Effector memory CD8-positive, alpha-beta T cell (primary cell): ENCODE measurements around the gene TMEM161A.
"Not testable (repeated sequence)": the region's sequence is repeated elsewhere in the genome, so short reads cannot be mapped to it uniquely, and the experiment has no call there.

Source experiments
- ATAC-seq: fragments of 150-1000 bp; cut with Tn5 transposase; replicated peaks from 2 replicates; pipeline ENCODE4 v1.10.0; 2021; ENCODE audit warnings: mild to moderate bottlenecking, moderate library complexity
- DNase-seq, 3 experiments: peaks; one replicate each; pipeline ENCODE4 v3.0.0; 2021
- H3K27ac Mint-ChIP-seq, 2 donors: one replicate each; pipeline ENCODE4 v1.8.0; 2022; ENCODE audit warnings: mild to moderate bottlenecking in 2 of 2, mixed read lengths in 2 of 2, moderate library complexity in 2 of 2
- H3K27me3 Mint-ChIP-seq, 2 donors: one replicate each; pipeline ENCODE4 v1.8.0; 2022; ENCODE audit warnings: mixed read lengths in 2 of 2
- H3K36me3 Mint-ChIP-seq: one replicate; pipeline ENCODE4 v1.8.0; 2022; ENCODE audit warnings: mild to moderate bottlenecking, moderate library complexity, mixed read lengths; ENCODE audit not compliant: insufficient read depth
- H3K4me1 Mint-ChIP-seq, 2 donors: one replicate each; pipeline ENCODE4 v1.8.0; 2022; ENCODE audit warnings: low read depth in 2 of 2, mixed read lengths in 2 of 2
- H3K4me3 Mint-ChIP-seq, 2 donors: one replicate each; pipeline ENCODE4 v1.8.0; 2022; ENCODE audit warnings: mild to moderate bottlenecking in 2 of 2, mixed read lengths in 2 of 2, moderate library complexity in 2 of 2
- H3K9me3 Mint-ChIP-seq, 2 donors: one replicate each; pipeline ENCODE4 v1.8.0; 2022; ENCODE audit warnings: mixed read lengths in 2 of 2

The TMEM161A gene

GRCh38 chr19:19147344-19147743 is 9.1 kb upstream of the TMEM161A start:
- Mint-ChIP-seq H3K27ac (no peak overlapping the region), H3K36me3 (peaks cover 13% of the 10 kb centered on the region), H3K27me3 (no peaks in the 10 kb centered on the region), H3K4me1 (peaks cover 0 to 1% of the 10 kb centered on the region in 2 donors), H3K4me3 (no peak overlapping the region), H3K9me3 (no peaks in the 10 kb centered on the region)
- DNase-seq (no peak), ATAC-seq (no peak)

DNA sequence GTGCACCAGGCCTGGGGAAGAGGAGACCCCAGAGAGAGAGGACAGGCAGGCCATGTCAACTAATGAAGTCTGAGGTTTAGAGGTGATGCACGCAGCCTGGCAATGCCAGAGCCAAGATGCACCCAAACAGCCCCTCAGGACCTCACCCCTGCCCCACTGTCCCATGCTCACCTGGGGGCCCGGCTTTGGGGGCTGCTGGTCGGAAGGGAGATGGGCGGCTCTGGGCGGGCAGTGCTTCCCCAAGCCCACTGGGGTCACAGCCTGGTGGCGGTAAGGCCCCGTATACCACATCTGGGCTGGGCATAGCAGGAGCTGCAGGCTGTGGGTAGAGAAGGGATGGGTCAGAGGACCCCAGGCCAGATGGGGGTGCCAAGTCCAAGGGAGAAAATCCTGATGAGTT is 8.6 kb upstream of the TMEM161A start:
- DNase-seq (no peak), ATAC-seq (no peak)
- H3K4me1 Mint-ChIP-seq, result peaks cover 0 to 1% of the 10 kb centered on the region in 2 donors

GRCh38 chr19:19145684-19146608 is 7.7 kb upstream of the TMEM161A start:
- H3K9me3 Mint-ChIP-seq, result no peaks in the 10 kb centered on the region
- DNase-seq (peak; percentile 87 to 93 (median 90)), ATAC-seq (peak; percentile 98)
- H3K27me3 Mint-ChIP-seq, result no peaks in the 10 kb centered on the region
- H3K4me3 Mint-ChIP-seq, result no peak overlapping the region
- H3K27ac Mint-ChIP-seq, result no peak overlapping the region
- peaks cover 0 to 1% of the 10 kb centered on the region in 2 donors for H3K4me1 Mint-ChIP-seq
- peaks cover 10% of the 10 kb centered on the region for H3K36me3 Mint-ChIP-seq

More for the DNA sequence above, 8.6 kb upstream of the TMEM161A start:
- H3K27ac Mint-ChIP-seq, result no peak overlapping the region
- no peak overlapping the region for H3K4me3 Mint-ChIP-seq
- H3K9me3 Mint-ChIP-seq, result no peaks in the 10 kb centered on the region
- no peaks in the 10 kb centered on the region for H3K27me3 Mint-ChIP-seq
- H3K36me3 Mint-ChIP-seq, result peaks cover 10% of the 10 kb centered on the region

GRCh38 chr19:19145281-19145680 is 7.0 kb upstream of the TMEM161A start:
- no peak for ATAC-seq
- peaks cover 0 to 1% of the 10 kb centered on the region in 2 donors for H3K4me1 Mint-ChIP-seq
- no peaks in the 10 kb centered on the region for H3K9me3 Mint-ChIP-seq
- no peak overlapping the region for H3K27ac Mint-ChIP-seq
- no peak overlapping the region for H3K4me3 Mint-ChIP-seq
- H3K36me3 Mint-ChIP-seq, result peaks cover 10% of the 10 kb centered on the region
- no peaks in the 10 kb centered on the region for H3K27me3 Mint-ChIP-seq
- no peak for DNase-seq

GRCh38 chr19:19142347-19142746 is 4.1 kb upstream of the TMEM161A start:
- H3K4me3 Mint-ChIP-seq, result no peak overlapping the region
- H3K9me3 Mint-ChIP-seq, result no peaks in the 10 kb centered on the region
- H3K36me3 Mint-ChIP-seq, result peaks cover 18% of the 10 kb centered on the region
- no peak overlapping the region for H3K27ac Mint-ChIP-seq
- ATAC-seq (no peak), DNase-seq (no peak)
- no peaks in the 10 kb centered on the region for H3K27me3 Mint-ChIP-seq
- peaks cover 15 to 17% of the 10 kb centered on the region in 2 donors for H3K4me1 Mint-ChIP-seq

- Mint-ChIP-seq H3K4me1 (peaks cover 22% of the 10 kb centered on the region in 2 donors), H3K27ac (no peak overlapping the region), H3K36me3 (peaks cover 12% of the 10 kb centered on the region), H3K27me3 (no peaks in the 10 kb centered on the region), H3K4me3 (no peak overlapping the region), H3K9me3 (no peaks in the 10 kb centered on the region)
- DNase-seq (no peak), ATAC-seq (no peak)
Observed at GRCh38 chr19:19140476-19140875, 2.2 kb upstream of the TMEM161A start.

GRCh38 chr19:19139876-19140229 is 1.6 kb upstream of the TMEM161A start:
- no peaks in the 10 kb centered on the region for H3K9me3 Mint-ChIP-seq
- ATAC-seq, result no peak
- peak overlapping the region in 1 of 2 donors; percentile 22 for H3K4me3 Mint-ChIP-seq
- peaks cover 12% of the 10 kb centered on the region for H3K36me3 Mint-ChIP-seq
- DNase-seq, result no peak
- no peaks in the 10 kb centered on the region for H3K27me3 Mint-ChIP-seq
- H3K4me1 Mint-ChIP-seq, result peaks cover 22 to 24% of the 10 kb centered on the region in 2 donors
- H3K27ac Mint-ChIP-seq, result no peak overlapping the region

DNA sequence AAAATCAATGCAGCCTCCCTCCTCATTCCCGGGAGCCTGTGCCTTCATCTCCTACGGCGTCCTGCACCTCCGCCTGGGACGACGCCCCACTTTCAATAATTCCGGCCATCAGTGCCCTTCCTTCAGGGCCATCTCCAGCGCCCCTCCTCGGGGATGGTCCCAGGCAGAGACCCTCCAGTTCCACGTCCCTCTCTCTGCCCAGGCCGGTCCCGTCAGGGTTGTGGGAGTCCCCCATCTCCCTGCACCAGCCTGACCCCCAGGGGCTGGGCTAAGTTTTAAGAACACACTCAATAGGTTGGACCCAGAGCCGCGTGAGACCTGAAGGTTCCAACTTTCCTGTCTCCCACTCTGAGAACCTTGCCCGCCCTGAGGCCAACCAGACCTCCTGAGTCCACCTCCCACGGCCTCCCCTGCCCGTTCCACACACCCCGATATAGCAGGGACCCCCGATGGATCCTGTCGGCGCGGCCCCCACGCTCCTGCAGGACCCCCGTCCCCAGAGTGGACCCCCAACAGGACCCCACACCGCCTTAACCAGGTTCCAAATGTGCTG is 646 bp downstream of the TMEM161A start:
- ATAC-seq, result no peak
- peak overlapping the region; percentile 96 to 97 for H3K4me3 Mint-ChIP-seq
- no peaks in the 10 kb centered on the region for H3K27me3 Mint-ChIP-seq
- H3K27ac Mint-ChIP-seq, result peak overlapping the region; percentile 95 to 97
- H3K4me1 Mint-ChIP-seq, result peaks cover 22 to 24% of the 10 kb centered on the region in 2 donors
- H3K9me3 Mint-ChIP-seq, result no peaks in the 10 kb centered on the region
- no peak for DNase-seq
- peaks cover 12% of the 10 kb centered on the region for H3K36me3 Mint-ChIP-seq

DNA sequence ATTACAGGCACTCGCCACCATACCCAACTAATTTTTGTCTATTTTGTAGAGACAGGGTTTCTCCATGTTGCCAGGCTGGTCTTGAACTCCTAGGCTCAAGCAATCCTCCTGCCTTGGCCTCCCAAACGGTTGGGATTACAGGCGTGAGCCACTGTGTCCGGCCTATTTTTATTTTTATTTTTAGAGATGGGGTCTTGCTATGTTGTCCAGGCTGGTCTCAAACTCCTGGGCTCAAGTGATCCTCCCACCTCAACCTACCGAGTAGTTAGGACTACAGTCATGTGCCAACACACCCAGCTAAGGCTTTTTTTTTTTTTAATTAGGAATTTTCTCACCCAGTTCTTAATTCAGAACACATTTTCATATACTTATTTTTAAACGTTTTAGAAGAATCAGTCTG is 2.6 kb downstream of the TMEM161A start:
- H3K4me3 Mint-ChIP-seq, H3K9me3 Mint-ChIP-seq, ATAC-seq, H3K27ac Mint-ChIP-seq, H3K27me3 Mint-ChIP-seq, DNase-seq: not testable (repeated sequence)
- Mint-ChIP-seq H3K4me1 (peaks cover 22 to 24% of the 10 kb centered on the region in 2 donors), H3K36me3 (peaks cover 12% of the 10 kb centered on the region)

DNA sequence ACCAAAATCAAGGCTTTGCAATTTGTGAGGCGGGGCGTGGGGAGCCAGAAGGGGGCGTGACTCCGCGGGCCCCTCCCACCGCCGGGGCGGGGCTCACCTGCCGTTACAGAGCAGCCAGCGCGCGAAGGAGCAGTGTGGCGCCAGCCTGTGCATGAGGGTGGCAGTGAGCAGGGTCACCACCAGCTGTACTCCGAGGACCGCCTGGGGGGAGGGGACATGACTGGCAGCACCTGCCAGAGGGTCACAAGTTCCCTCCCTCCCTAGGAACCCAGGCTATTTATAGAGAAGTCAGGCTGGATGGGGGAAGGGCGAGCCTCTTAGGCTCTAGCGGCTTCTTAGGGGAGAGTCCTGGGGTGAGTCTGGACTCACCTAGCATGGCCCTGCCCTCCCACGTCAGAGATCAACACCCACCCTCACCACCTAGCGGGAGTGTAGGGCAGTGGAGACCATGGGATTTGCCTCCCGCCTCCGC is 3.6 kb downstream of the TMEM161A start:
- peak in 1 of 3 experiments; percentile 16 for DNase-seq
- no peaks in the 10 kb centered on the region for H3K27me3 Mint-ChIP-seq

DNA sequence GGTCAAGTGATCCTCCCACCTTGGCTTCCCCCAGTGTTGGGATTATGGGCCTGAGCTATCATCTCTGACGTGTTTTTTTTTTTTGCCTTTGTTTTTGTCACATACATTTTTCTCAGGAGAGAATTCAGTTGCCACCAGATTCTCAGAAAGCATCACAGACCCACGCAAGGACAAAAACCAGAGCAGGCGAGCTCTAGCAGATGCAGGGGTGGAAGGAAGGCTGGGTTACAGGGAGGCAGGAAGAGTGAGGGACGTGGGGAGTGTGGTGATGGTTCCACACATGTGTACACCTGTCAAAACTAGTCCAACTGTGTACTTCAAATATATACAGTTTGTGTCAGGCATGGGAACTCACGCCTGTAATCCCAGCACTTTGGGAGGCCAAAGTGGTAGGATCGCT is 4.3 kb downstream of the TMEM161A start:
- ATAC-seq (no peak), DNase-seq (no peak)
- Mint-ChIP-seq H3K36me3 (peaks cover 11% of the 10 kb centered on the region), H3K27ac (no peak overlapping the region), H3K4me3 (no peak overlapping the region), H3K4me1 (peaks cover 22 to 24% of the 10 kb centered on the region in 2 donors), H3K9me3 (peaks cover 0 to 1% of the 10 kb centered on the region in 2 donors), H3K27me3 (no peaks in the 10 kb centered on the region)

More for the DNA sequence above, 3.6 kb downstream of the TMEM161A start:
- peaks cover 22 to 24% of the 10 kb centered on the region in 2 donors for H3K4me1 Mint-ChIP-seq
- H3K4me3 Mint-ChIP-seq, result no peak overlapping the region
- H3K27ac Mint-ChIP-seq, result no peak overlapping the region
- peaks cover 12% of the 10 kb centered on the region for H3K36me3 Mint-ChIP-seq
- no peak for ATAC-seq
- peaks cover 0 to 1% of the 10 kb centered on the region in 2 donors for H3K9me3 Mint-ChIP-seq

- DNase-seq (no peak), ATAC-seq (no peak)
- H3K36me3 Mint-ChIP-seq, result peaks cover 9% of the 10 kb centered on the region
- peaks cover 0 to 1% of the 10 kb centered on the region in 2 donors for H3K9me3 Mint-ChIP-seq
- H3K4me1 Mint-ChIP-seq, result peaks cover 12 to 15% of the 10 kb centered on the region in 2 donors
- no peak overlapping the region for H3K4me3 Mint-ChIP-seq
- no peak overlapping the region for H3K27ac Mint-ChIP-seq
- H3K27me3 Mint-ChIP-seq, result no peaks in the 10 kb centered on the region
Observed at GRCh38 chr19:19132912-19133311, 5.4 kb downstream of the TMEM161A start.

DNA sequence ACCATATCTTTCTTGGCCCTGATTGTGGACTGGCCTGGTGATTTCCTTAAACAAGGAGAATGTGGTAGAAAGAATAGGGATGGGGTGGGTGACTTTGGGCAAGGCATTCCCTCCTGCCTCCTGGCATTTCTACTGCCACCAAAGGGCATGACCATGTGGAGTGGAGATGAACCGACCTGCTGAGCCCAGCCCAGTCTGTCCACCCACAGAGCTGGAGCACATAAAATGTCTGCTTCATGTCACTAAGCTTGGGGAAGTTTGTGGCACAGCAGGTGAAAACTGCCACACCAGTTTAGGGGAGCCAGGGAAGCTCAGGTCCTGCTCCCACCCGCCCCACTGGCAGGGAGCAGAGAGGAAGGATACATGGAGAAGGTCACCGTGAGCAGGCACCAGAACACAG is 6.3 kb downstream of the TMEM161A start:
- no peak overlapping the region for H3K27ac Mint-ChIP-seq

GRCh38 chr19:19126102-19126501 is 12.2 kb downstream of the TMEM161A start:
- Mint-ChIP-seq H3K27me3 (no peaks in the 10 kb centered on the region), H3K4me1 (no peaks in the 10 kb centered on the region), H3K36me3 (peaks cover 8% of the 10 kb centered on the region), H3K27ac (no peak overlapping the region), H3K4me3 (no peak overlapping the region), H3K9me3 (peaks cover 4 to 7% of the 10 kb centered on the region in 2 donors)
- ATAC-seq (no peak), DNase-seq (no peak)

More for the DNA sequence above, 6.3 kb downstream of the TMEM161A start:
- Mint-ChIP-seq H3K36me3 (peaks cover 8% of the 10 kb centered on the region), H3K27me3 (no peaks in the 10 kb centered on the region), H3K9me3 (peaks cover 0 to 1% of the 10 kb centered on the region in 2 donors), H3K4me1 (peaks cover 3 to 5% of the 10 kb centered on the region in 2 donors), H3K4me3 (no peak overlapping the region)
- ATAC-seq, result no peak
- no peak for DNase-seq
